Measurements from ENCODE around the gene SLC44A1. TPM values are rescaled to one million over a fixed set of nuclear protein-coding genes. Genes with fewer than 3 reads are reported as not detected.
"Not testable (repeated sequence)": the region's sequence is repeated elsewhere in the genome, so short reads cannot be mapped to it uniquely, and the experiment has no call there.

SLC44A1 gene
- total RNA-seq, 1 donor from 2014 or later: 22.6 TPM

DNA sequence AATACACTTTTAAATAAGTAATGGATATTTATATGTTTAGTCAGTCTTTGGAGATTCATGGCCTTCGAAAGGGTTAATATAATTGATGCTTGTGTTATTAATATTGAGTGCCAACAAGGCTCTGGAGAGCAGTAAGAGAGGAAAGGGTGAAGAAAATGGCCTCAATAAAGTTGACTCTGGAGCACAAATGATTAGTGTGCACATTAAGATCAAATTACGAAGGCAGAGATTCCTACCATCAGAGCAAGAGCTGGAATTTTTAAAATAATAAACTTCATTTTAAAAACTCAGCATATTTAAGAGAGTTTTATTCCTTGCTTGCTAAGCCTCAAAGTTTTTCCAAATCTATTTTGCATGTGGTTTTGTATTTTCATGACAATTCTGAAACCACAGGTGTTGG is 14.8 kb downstream of the SLC44A1 start:
- intact Hi-C loops (cut with DNase I): loop anchor here (10.0 kb wide), 1 partner anchor 76 kb away; no protein-coding TSS in a partner anchor
- DNase-seq (ENCODE audit: low spot score): no peak

GRCh38 chr9:105259731-105260612 is 15.5 kb downstream of the SLC44A1 start:
- intact Hi-C loops (cut with DNase I): loop anchor here (10.0 kb wide), 1 partner anchor 75 kb away; no protein-coding TSS in a partner anchor
- no peak for DNase-seq (ENCODE audit: low spot score)

DNA sequence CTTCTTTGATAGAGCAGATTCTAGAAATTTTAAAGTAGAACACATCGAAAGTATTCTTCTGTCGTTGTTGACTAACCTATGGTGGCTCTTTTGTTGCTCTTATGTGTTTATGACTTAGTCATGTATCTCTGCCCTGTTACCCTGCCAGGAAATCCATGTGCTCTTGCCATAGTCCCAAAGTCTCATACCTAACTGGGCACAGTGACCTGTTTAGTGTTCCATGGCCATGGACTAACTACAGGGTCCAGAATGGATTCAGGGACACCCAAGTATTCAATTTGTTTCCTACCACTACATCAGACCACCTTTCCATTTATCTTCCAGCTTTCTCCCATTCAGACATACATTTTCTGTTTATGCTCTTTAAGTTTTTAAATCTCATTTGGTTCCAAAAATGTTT is 18.0 kb downstream of the SLC44A1 start:
- intact Hi-C loops (cut with DNase I): no loop called here
- DNase-seq (ENCODE audit: low spot score): no peak

GRCh38 chr9:105264380-105264779 is 19.9 kb downstream of the SLC44A1 start:
- no peak for DNase-seq (ENCODE audit: low spot score)
- intact Hi-C loops (cut with DNase I): no loop called here

GRCh38 chr9:105268254-105268653 is 23.8 kb downstream of the SLC44A1 start:
- DNase-seq (ENCODE audit: low spot score): not testable (repeated sequence)

GRCh38 chr9:105269593-105269992 is 25.1 kb downstream of the SLC44A1 start:
- DNase-seq (ENCODE audit: low spot score): no peak
- intact Hi-C loops (cut with DNase I): no loop called here

More at GRCh38 chr9:105268254-105268653, 23.8 kb downstream of the SLC44A1 start:
- intact Hi-C loops (cut with DNase I): not testable (repeated sequence)

DNA sequence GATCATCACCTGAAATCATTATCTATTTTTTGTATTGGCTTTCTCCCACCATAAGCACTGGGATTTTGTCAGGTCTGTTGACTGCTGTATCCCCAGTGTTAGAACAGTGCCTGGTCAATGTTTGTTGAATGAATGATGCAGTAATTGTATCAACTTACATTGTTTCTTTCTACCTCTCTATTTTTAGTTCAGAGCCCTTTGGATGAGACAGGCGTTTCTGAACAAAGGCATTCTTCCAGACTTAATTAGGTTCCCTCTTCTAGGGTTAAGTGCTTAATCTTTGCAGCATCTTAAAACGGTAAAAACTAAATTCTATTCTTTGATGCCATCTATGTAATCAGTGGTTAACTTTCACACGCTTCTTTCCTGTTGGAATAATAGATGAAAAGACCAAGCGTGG is 26.3 kb downstream of the SLC44A1 start:
- no peak for DNase-seq (ENCODE audit: low spot score)
- intact Hi-C loops (cut with DNase I): no loop called here

- intact Hi-C loops (cut with DNase I): no loop called here
- no peak for DNase-seq (ENCODE audit: low spot score)
Observed at GRCh38 chr9:105273731-105274130, 29.3 kb downstream of the SLC44A1 start.

DNA sequence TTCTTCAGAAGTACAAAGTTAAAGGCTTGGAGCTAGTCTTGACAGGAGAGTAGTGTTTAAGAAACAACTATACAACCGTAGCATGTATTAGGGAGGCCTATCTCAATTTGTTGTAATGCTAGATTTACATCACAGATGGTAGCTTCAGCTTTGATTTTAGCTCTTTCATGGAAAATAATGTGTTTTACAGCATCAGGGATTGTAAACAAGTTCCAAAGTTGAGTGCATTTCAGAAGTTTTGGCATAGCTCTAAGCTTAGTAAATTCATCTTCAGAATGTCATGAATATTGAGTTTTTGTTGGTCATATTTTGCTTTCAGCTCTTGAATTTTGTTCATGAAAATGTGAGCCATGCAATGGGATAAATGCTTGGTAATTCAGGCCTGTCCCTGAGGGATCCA is 30.7 kb downstream of the SLC44A1 start:
- intact Hi-C loops (cut with DNase I): no loop called here
- DNase-seq (ENCODE audit: low spot score): no peak

DNA sequence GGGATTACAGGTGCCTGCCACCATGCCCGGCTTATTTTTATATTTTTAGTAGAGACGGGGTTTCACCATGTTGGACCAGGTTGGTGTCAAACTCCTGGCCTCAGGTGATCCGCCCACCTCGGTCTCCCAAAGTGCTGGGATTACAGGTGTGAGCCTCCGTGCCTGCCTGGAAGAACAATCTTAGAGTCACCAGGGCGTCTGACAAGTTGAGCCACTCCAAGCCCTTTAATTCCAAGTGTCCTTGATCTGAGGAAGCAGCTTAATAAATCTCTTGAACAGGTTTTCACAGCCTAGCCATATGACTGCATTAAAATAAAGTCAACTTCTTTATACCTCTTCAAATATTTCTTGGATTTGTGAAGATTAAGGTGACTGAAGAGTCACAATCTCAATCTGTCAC is 31.5 kb downstream of the SLC44A1 start:
- intact Hi-C loops (cut with DNase I): no loop called here
- DNase-seq (ENCODE audit: low spot score): no peak

GRCh38 chr9:105278751-105279150 is 34.3 kb downstream of the SLC44A1 start:
- intact Hi-C loops (cut with DNase I): no loop called here
- DNase-seq (ENCODE audit: low spot score): no peak

GRCh38 chr9:105280691-105281090 is 36.2 kb downstream of the SLC44A1 start:
- intact Hi-C loops (cut with DNase I): no loop called here
- DNase-seq (ENCODE audit: low spot score): no peak

DNA sequence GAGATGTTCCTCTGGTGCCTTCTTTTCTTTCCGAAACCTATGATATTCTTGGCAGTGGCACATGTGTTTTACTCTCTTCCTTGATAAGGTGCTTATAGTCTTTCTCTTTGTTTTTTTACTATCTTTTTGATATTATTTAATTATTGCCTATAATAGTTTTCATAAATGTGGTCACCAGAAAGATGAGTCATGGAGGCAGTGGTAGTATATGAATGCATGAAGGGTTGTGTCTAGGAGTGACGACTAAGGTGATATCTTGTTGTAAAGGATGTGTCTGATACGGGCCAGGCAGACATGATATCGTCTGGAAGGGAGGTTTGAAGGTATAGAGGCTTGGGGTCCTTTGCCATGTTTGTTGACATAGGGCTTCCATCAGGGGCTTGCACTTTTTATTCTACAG is 36.8 kb downstream of the SLC44A1 start:
- no peak for DNase-seq (ENCODE audit: low spot score)
- intact Hi-C loops (cut with DNase I): no loop called here

GRCh38 chr9:105281926-105282325 is 37.5 kb downstream of the SLC44A1 start:
- intact Hi-C loops (cut with DNase I): no loop called here
- no peak for DNase-seq (ENCODE audit: low spot score)

GRCh38 chr9:105282870-105283621 is 38.6 kb downstream of the SLC44A1 start:
- no peak for DNase-seq (ENCODE audit: low spot score)
- intact Hi-C loops (cut with DNase I): no loop called here

GRCh38 chr9:105283795-105284194 is 39.3 kb downstream of the SLC44A1 start:
- intact Hi-C loops (cut with DNase I): no loop called here
- no peak for DNase-seq (ENCODE audit: low spot score)

GRCh38 chr9:105284463-105284862 is 40.0 kb downstream of the SLC44A1 start:
- DNase-seq (ENCODE audit: low spot score): no peak
- intact Hi-C loops (cut with DNase I): no loop called here

DNA sequence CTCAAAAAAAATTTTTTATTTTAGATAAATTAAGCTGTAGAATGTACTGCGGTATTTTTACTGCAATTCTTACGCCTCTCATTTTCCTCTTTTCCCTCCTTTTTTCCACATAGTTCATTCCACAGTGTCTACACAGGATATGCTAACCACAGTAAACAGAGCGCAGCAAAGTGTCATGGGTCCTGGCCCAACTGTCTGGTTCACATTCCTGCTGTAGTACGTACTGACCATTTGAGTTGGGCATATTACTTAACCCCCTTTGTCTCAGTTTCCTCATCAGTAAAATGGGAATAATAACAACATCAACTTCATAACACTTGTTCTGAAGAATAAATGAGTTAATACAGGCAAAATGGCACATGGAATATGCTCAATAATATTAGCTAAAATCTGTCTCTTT is 41.6 kb downstream of the SLC44A1 start:
- intact Hi-C loops (cut with DNase I): no loop called here

DNA sequence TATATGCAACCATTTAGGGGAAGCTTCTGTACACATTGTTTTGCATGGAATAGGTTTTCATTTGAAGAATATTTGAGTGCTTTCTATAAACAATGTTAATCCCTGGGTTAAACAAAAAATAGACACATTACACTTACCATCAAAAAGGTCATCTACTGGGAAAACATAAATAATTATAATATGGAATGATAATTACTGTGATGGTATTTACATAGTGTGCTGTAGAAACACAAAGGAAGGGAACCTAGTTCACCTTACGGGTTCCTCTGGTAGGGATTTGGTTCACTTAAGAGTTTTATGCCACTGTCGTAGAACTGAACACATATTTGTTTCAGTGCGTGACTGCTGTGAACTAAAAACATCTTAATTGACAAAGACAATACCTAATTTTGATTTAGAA is 44.9 kb downstream of the SLC44A1 start:
- intact Hi-C loops (cut with DNase I): no loop called here
- no peak for DNase-seq (ENCODE audit: low spot score)

More for the DNA sequence above, 41.6 kb downstream of the SLC44A1 start:
- no peak for DNase-seq (ENCODE audit: low spot score)

- intact Hi-C loops (cut with DNase I): no loop called here
- no peak for DNase-seq (ENCODE audit: low spot score)
Observed at GRCh38 chr9:105290418-105290817, 46.0 kb downstream of the SLC44A1 start.

- intact Hi-C loops (cut with DNase I): no loop called here
- no peak for DNase-seq (ENCODE audit: low spot score)
Observed at GRCh38 chr9:105290954-105291353, 46.5 kb downstream of the SLC44A1 start.

Data from cardiac septum (tissue), 1 donor.